Keratinocyte (primary cell): ENCODE data around the gene GPD1.

Source experiments
- CTCF ChIP-seq, 3 experiments: IDR thresholded peaks in 1 of 3; conservative IDR thresholded peaks in 1 of 3; optimal IDR thresholded peaks in 1 of 3; 2 replicates in 2 of 3; 3 replicates in 1 of 3; pipeline versions ENCODE3 to v1.5.1; 2011; ENCODE audit warnings: low read length in 3 of 3, mild to moderate bottlenecking in 3 of 3, moderate library complexity in 2 of 3, control low read depth in 1 of 3, inconsistent platforms in 1 of 3; ENCODE audit not compliant: insufficient read depth in 2 of 3; ENCODE audit errors: extremely low read depth in 1 of 3
- EZH2 ChIP-seq: IDR thresholded peaks from one replicate; pipeline ENCODE4 v1.6.1; 2012; ENCODE audit warnings: inconsistent platforms, mild to moderate bottlenecking, low read length, moderate library complexity

GRCh38 chr12:50099302-50100008, 4.4 kb upstream of the GPD1 start:
- TF ChIP-seq CTCF (optimal IDR thresholded peaks at IDR 0.05 in 1 of 3, IDR thresholded peaks at IDR 0.05 in 1 of 3, conservative IDR thresholded peaks at IDR 0.05 in 1 of 3; ENCODE audit: extremely low read depth in 1 of 3, insufficient read depth in 2 of 3, low read length in 3 of 3): no peak
- TF ChIP-seq EZH2: no peak
